HG03066 (cell line): ENCODE measurements around the gene PCBP3.
"Not testable (repeated sequence)": the region's sequence is repeated elsewhere in the genome, so short reads cannot be mapped to it uniquely, and the experiment has no call there.

Source experiments
- ATAC-seq: cut with Tn5 transposase; IDR thresholded peaks from one replicate; pipeline ENCODE4 v1.9.1; 2021; ENCODE audit warnings: low read depth; ENCODE audit not compliant: unreplicated experiment

PCBP3 gene

DNA sequence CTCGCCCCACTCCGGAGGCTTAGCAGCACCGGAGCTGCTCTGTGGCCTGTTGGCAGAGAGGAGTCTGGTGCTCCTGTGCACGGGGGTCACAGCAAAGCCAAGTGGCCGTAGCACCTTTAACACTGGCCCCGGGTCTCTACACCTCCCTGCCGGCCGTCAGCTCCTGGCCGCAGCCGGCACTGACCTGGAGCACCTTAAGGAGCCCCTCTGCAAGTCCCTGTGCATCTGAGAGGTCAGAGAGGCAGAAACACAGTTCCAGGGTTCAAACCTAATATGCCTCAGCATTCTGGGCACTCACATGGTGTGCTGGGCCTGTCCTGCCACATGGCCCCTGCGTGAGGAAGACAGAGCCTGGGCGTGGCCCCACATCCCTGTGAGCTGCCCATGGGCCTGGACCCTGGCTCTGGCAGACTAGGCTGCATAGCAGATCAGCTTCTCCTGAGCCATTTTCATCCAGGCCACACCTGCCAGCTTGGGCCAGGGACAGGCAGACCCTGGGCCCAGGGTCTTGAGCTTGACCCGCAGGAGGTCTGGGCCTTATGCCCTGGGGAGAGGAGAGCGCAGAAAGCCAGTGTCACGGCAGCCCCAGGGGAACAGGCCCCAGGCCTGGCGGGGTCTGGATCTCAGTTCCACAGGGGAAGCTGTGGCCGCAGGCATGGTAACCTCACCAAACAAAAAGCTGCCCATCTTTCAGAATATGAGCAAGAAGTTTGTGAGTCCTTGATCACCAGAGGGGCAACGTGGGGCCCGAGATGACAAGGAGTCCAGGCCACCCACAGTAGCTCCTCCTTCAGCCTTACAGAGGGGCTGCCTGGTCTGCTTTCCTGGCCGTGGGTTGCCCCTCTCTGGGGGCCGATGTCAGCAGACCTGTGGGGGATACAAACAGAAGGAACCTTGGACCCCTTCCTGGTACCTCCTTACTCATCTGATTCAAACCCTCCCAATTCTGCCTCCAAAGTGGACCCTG lies 192.1 kb downstream of the PCBP3 start:
- no peak for ATAC-seq

DNA sequence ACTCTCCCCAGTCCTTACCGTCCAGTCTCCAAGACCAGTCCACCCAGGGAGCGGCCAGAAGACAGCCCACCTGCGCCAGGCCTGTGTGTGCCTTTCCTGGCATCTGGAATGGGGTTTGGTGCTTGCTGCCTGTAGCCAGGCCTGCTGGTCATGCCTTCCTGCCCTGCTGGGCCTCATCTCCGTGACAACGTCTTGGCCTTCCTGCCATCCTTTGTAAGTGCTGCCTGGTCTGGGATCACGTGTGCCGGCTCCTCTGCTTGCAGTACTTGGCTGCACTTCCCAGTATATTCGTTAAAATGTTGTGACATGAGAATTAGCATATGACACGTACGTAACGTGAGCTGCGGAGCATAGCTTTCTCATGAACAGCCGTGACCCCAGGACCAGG lies 192.7 kb downstream of the PCBP3 start:
- no peak for ATAC-seq

DNA sequence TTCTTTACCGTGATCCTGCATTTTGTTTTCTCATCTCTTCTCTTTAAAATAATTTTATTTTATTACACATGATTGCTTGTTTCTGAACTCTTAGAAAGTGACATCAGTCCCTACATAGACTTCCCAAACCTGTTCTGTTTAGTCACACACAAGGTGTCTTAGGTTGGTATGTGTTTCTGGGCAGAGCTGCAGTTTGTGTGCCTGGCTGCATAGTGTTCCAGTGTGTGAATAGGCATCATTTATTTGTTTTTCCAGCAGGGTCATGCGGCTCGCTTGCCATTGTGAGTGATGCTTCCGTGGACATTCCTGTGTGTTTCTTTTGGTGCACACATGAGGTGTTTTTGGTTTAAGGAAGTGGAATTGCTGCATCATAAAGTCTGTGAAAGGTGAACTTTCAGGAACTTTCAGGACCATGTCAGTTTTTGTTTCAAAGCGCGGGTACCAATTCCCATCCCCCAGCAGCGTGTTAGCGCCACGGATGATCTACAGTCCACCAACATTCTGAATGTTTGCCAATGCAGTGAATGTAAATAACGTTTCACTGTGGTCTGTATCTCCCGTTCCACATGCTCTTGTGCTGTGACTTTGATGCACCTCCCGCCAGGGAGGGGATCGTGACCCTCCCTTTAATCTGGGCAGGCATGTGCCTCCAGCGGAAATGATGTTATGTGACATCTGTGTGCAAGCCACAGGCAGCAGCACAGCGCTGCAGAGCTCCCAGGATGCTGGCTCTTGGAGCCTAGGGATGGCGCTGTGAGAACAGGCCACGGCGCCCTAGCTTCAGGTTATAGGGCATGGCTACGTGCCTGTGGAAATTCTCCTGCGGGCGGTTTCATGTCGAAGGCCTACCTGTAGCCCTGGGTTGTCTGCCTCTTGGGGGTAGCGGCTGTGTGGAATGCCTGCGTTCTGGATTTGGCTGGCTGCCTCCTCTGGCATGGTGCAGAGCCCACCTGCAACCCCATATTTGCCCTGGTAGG lies 193.5 kb downstream of the PCBP3 start:
- no peak for ATAC-seq

DNA sequence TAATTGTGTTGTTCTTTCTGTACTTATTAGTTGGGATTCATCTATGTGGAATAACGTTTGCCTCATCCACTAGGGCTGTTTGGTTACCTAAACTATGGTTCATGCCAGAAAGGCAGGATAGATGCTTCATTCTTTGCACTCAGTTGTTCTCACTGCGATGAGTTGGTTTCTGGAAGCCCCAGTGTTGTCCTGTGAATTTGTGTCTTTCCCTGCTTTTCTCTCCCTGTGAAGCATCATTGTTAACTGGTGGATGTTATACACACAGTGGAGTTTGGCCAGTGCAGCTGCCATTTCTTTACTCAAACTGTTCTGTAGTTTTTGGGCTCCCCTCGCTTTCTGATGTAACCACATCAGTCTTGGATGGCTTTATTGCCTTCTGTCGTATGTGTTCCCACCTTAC lies 194.4 kb downstream of the PCBP3 start:
- ATAC-seq = no peak

DNA sequence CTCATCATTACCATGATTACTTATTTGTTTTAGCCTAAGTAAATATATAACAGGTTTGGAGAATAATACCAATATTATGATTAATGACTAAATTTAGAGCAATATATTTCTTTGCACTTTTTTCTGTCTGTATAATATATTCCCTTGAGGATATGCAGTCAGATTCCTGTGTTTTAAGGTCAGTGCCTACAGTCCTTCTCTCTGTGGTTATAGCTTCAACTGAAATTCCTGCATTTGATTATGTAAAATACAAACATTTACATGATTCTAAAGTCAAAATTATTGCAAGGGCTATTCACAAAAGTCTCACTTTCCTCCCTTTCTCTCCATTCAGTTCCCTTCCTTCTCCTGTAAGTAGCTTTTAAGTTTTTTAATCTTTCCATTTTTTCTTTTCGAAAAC lies 195.1 kb downstream of the PCBP3 start:
- no peak for ATAC-seq

DNA sequence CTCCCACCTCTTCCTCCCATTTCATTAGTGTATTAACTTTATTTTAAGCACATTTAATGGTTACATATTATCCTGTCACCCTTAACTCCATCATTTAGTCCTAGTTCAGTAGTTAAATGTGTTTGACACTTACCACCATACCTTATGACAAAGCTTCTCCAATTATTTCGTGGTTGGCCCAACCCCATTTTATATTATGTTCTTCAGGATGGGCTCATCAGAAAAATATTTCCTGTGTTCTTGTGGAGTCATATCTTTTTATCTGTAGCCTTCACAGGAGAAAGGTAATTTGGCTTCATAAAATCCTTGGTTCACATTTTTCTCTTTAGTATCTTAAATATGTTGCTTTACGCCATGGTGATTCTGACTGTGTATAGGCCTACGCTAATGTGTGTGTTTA lies 195.7 kb downstream of the PCBP3 start:
- ATAC-seq = no peak

DNA sequence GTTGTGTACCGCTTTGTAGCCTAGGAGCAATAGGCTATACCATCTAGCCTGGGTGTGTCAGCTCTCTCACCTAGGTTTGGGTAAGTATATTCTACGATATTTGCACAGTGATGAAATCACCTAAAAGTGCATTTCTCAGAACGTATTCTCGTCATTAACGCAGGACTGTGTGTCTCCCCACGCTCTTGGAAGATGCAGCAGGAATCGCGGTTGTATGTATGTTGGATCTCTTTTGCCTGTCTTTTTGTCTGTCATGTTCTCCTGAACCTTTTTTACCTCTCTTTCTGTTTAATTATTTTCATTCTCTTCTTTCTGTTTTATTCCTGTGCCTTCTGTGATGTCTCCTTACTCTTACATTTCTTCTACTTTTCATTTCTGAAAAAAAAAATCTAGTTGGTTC lies 197.5 kb downstream of the PCBP3 start:
- no peak for ATAC-seq

DNA sequence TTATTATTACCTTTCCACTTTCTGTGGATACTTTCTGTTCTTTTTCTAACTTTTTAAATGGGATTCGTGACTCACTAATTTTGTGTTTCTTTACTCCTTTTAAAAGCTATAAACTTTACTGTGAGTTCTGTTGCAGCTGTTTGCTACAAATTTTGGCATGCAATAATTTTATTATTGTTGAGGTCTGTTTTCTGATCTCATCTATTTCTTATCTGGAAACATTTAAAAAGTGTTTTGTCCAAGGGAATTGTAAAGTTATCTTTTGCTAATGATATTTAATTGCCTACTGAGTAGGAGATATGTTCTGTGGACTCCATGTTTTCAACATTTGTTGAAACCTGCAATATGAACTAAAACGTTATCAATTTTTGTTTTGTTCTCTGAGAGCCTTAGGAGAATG lies 199.9 kb downstream of the PCBP3 start:
- ATAC-seq = no peak

DNA sequence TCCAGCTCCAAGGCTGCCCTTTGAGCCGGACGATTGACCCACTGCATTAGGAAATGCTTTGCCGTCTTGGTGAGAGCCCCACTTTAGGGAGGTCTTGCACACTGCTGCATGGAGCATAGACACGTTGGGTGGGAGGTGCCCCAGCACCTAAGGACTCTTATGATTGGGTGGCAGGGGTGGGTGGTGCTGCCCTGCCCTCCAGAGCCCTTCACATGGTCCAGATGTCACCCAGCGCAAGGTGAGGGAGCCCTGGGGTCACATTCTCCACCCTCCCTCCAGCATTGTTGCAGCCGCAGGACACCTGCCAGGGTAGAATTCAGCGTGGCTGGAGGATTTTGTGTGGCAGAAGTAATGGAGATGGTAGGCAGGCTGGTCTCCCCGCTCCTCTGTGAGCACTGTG lies 200.7 kb downstream of the PCBP3 start:
- no peak for ATAC-seq

DNA sequence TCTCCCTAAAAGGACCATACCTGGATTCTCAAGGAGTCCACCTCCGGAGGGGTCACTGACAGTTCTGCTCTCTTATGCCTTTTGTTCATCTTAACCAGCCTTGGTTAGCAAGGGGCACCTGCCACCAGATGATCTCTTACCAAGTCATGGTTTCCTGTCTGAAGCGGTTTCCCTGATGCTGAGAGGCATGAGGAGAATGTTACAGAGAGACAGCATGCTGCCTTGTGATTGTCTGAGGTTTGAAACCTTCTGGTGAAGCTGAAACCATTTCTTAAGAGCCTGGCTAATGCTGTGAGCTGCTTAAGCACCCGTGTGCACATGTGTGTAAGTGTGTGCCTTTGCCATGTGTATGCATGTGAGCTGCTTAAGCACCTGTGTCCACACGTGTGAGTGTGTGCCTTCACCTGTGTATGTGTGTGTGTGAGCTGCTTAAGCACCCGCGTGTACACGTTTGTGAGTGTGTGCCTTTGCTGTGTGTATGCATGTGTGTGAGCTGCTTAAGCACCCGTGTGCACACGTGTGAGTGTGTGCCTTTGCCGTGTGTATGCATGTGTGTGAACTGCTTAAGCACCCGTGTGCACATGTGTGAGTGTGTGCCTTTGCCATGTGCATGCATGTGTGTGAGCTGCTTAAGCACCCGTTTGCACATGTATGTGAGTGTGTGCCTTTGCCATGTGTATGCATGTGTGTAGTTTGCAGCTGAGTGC lies 201.7 kb downstream of the PCBP3 start:
- no peak for ATAC-seq

DNA sequence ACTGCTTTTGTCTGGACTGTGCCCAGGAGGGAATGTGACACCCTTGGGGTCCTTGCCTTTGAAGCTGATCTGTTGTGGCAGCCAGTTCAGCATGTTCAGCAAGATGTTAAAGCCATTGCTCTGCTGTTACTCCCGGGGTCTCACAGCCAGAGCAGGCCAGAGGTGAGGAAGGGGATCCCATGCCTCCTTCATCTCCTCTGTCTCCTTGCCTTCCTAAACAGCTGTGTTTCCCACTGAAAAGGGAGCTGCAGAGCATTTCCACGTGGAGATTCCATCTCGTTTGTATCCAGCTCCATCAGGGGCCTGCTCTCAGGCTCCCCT lies 202.2 kb downstream of the PCBP3 start:
- ATAC-seq = no peak

DNA sequence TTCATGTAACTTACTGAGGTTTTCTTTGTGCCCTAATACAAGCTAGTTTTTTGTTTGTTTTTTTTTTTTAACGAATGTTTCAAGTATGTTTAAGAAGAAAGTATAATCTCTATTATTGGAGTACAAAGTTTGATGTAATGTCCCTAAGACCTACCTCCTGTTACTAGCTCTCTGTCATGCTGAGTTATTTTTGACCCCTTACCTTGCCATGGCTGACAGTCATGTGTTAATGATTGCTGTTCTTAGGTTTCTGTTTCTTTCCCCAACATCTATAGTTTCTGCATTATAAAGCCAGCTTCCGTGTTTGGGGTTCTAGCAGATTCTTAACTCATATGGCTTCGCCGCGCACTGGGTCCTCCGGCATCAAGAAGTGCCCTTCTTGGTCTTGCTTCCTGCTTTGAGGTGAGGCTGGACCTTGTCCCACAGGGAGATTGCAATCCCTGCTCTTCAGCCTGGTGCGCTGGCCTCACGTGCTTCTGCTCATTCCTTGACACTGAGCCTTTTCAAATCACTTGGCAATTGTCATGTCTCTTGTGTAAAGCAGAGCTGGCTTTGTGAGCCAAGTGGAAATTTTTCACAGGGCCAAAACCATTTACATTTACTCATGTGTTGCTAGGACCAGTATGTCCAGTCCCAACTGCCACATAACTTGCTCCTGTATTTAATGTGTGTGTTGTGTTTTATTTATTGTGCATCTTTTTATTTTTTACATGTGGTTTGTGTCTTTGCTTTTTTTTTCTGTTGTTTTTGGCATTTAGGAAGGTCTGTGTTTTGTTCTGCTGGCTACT lies 203.0 kb downstream of the PCBP3 start:
- ATAC-seq = no peak

DNA sequence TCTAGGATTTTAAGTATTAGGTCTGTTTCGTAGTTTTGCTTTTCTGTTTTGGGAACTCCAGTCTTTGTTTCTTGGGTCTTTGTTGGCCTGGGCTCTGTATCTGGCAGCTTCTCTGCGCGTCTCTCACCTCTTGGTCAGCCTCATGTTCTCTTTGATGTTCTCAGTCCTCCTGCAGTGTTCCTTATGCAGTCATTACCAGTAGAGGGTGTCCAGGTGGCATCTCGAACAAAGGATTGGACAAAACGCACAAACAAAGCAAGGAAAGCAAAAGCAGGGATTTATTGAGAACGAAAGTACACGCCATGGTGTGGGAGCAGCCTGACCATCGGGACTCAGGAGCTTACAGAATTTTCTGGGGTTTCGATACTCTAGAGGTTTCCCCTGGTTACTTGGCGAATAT lies 204.3 kb downstream of the PCBP3 start:
- ATAC-seq = no peak

DNA sequence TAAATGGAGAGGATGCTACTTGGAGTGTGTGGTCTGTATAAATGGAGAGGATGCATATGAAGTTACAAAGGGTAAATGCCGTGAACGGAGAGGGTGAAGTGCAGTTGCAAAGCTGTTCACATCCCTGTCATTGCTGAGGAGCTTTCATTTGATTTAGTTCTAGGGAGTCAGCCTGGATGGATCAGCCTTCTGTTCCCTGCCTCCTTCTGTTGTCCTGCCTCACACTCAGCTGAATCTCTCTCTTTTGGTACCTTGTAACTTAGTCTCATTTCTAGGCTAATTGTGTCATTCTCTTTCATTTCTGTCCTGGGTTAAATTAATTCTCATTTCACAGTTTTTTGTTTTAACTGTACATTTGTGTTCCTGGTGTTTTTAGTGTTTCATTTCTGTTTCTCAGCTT lies 204.8 kb downstream of the PCBP3 start:
- no peak for ATAC-seq

DNA sequence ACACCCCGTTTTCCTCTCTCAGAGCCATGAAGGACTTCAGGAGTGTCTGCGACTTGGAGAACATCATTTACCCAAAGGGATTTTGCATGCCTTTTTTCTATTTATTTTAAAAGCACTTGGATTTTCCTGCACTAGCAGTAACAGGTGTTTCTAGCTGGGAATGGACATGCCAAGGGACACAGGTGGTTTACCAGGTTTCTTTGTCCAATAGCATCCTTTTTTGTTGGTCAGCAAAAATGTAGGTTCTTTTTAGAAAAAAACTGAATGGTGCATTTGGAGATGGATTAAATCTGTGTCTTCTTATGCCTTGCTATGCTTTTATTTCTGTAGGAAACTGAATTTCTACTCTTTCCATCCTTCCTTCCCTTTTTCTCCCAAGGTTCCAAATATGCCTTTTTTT lies 205.3 kb downstream of the PCBP3 start:
- ATAC-seq = no peak

DNA sequence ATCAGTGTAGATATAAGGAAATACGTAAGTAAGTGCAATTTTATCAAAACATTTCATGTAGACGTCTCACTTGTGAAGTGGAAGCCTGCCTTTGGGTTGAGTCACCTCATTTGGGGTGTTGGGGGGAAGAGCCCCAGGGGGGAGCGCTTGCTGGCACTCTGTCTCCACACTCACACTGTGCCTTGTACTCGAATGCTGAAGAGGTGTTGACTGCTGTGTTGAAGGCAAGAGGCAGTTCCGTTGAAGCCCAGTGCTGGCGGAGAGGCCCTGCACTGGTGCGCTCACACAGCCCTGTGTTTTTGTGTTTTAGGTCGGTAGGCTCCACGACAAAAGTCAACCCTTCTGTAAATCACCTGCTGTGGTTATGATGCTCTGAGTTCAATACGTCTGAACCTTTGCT lies 206.1 kb downstream of the PCBP3 start:
- ATAC-seq = no peak

DNA sequence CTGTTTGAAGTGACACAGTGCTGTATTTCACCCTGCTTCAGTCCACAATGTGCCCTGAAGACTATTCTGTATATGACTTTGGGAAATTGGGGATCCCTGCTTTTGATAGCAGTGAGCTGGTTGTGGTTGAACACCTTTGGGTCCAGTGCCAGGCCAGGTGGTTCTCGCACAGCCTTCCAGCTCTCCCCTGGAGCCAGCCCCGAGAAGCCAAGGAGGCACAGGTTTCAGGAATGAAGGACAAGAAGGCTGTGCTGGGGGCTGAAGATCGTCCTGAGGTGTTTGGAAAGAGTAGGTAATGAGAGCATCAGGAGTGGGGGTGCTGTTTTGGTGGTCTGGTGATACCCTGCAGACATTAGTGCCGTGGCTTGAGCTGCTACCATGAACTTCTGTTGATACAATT lies 206.7 kb downstream of the PCBP3 start:
- ATAC-seq = no peak

DNA sequence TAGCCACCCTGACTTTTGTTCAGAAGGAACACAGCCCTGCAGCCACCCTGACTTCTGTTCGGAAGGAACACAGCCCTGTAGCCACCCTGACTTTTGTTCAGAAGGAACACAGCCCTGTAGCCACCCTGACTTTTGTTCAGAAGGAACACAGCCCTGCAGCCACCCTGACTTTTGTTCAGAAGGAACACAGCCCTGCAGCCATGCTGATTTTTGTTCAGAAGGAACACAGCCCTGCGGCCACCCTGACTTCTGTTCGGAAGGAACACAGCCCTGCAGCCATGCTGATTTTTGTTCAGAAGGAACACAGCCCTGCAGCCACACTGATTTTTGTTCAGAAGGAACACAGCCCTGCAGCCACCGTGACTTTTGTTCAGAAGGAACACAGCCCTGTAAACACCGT lies 208.9 kb downstream of the PCBP3 start:
- ATAC-seq = not testable (repeated sequence)

DNA sequence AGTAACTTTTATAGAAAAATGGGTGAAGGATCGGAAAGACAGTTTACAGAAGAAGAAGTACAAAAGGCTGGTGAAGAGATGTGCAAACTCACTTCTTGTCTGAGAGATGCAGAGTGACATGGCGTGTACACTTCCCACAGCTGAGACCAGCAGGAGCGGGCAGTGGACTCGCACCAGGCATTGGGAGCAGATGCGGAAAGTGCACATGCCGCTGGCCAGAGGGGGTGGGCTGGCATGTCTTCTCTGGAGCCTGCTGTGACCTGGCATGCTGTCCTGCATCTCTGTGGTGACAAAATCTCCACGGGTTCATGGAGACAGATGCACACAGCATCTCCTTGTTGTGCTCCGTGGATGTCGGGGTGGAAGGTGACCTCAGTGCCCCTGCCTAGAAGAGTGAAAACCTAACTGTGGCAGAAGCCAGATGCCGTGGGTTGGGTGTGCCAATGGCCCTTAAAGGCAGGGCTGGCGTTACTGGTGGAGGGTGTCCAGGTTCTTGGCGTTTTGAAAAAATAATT lies 209.4 kb downstream of the PCBP3 start:
- ATAC-seq = no peak
